ENCODE measurements around the gene SLC4A1. TPM values are rescaled to one million over a fixed set of nuclear protein-coding genes. Genes with fewer than 3 reads are reported as not detected.

SLC4A1 gene
- total and polyA plus RNA-seq, 10 donors = 0.04 to 315 (median 10.3) TPM

GRCh38 chr17:44210342-44211192 lies 57.4 kb downstream of the SLC4A1 start:
- H3K36me3 ChIP-seq = peaks cover 0 to 96% (median 83%) of the 10 kb centered on the region in 6 donors
- H3K4me1 ChIP-seq = peaks cover 19 to 75% (median 43%) of the 10 kb centered on the region in 6 donors
- no peaks in the 10 kb centered on the region for H3K9me3 ChIP-seq
- WGBS, 5 donors = 17 to 35% (median 29%) methylated on average over 34 to 64 of the region's 64 CpGs
- peak overlapping the region in 5 of 8 donors; percentile 1 to 48 (median 10) for H3K4me3 ChIP-seq
- TF ChIP-seq POLR2AphosphoS5 (IDR thresholded peaks at IDR 0.05) (peak; percentile 85 to 93 (median 86)), POLR2A (IDR thresholded peaks at IDR 0.05) (no peak), CTCF (IDR thresholded peaks at IDR 0.05 in 8 of 11, conservative IDR thresholded peaks at IDR 0.05 in 3 of 11) (peak; percentile 98 to 100 (median 99))
- no peaks in the 10 kb centered on the region for H3K27me3 ChIP-seq (replicated peaks in 1 of 7)
- intact Hi-C loops (cut with DNase I; ENCODE audit: low total_unique reads) = no loop called here
- peak overlapping the region in 7 of 8 donors; percentile 41 to 79 (median 62) for H3K27ac ChIP-seq
- DNase-seq = peak; percentile 99

GRCh38 chr17:44209786-44210341 lies 58.1 kb downstream of the SLC4A1 start:
- Histone ChIP-seq H3K4me1 (peaks cover 15 to 68% (median 36%) of the 10 kb centered on the region in 6 donors), H3K27ac (peak overlapping the region in 5 of 8 donors; percentile 49 to 79 (median 67)), H3K27me3 (replicated peaks in 1 of 7) (no peaks in the 10 kb centered on the region), H3K9me3 (no peaks in the 10 kb centered on the region), H3K4me3 (peak overlapping the region in 4 of 8 donors; percentile 1 to 48 (median 10)), H3K36me3 (peaks cover 0 to 89% (median 76%) of the 10 kb centered on the region in 6 donors)
- WGBS, 5 donors = 56 to 76% (median 63%) methylated on average over 11 of the region's 11 CpGs
- TF ChIP-seq CTCF (IDR thresholded peaks at IDR 0.05 in 8 of 11, conservative IDR thresholded peaks at IDR 0.05 in 3 of 11) (no peak), POLR2A (IDR thresholded peaks at IDR 0.05) (no peak), POLR2AphosphoS5 (IDR thresholded peaks at IDR 0.05) (no peak)
- DNase-seq = no peak
- intact Hi-C loops (cut with DNase I; ENCODE audit: low total_unique reads) = no loop called here

- no peaks in the 10 kb centered on the region for H3K9me3 ChIP-seq
- H3K27ac ChIP-seq = no peak overlapping the region
- H3K36me3 ChIP-seq = peaks cover 0 to 68% (median 58%) of the 10 kb centered on the region in 6 donors
- no peak for TF ChIP-seq POLR2AphosphoS5 (IDR thresholded peaks at IDR 0.05)
- no peak for TF ChIP-seq POLR2A (IDR thresholded peaks at IDR 0.05)
- no peak for TF ChIP-seq CTCF (IDR thresholded peaks at IDR 0.05 in 8 of 11, conservative IDR thresholded peaks at IDR 0.05 in 3 of 11)
- H3K4me3 ChIP-seq = no peak overlapping the region
- intact Hi-C loops (cut with DNase I; ENCODE audit: low total_unique reads) = no loop called here
- DNase-seq = no peak
- 83 to 93% (median 86%) methylated on average over 5 of the region's 5 CpGs for WGBS, 5 donors
- no peaks in the 10 kb centered on the region for H3K27me3 ChIP-seq (replicated peaks in 1 of 7)
- H3K4me1 ChIP-seq = peaks cover 14 to 67% (median 41%) of the 10 kb centered on the region in 6 donors
These were observed 60.2 kb downstream of the SLC4A1 start for GRCh38 chr17:44207743-44208142.

DNA sequence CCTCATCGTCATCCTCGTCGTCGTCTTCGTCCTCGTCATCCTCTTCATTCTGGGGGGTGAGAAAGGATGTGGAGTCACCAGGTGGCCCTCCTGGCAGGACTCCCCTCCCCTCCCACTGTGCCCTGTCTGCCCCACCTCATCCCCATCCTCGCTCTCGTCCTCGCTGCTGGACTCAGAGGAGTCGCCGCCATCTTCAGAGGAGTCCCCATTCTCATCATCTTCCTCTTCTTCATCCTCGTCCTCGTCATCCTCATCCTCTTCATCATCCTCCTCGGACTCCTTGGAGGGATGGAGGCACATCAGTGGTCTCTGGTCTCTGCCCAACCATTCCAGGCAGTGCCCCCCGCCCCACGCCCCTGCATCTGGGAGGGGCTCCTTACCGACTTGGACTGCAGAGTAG lies 60.6 kb downstream of the SLC4A1 start:
- Histone ChIP-seq H3K4me3 (no peak overlapping the region), H3K27ac (no peak overlapping the region), H3K27me3 (replicated peaks in 1 of 7) (no peaks in the 10 kb centered on the region), H3K36me3 (peaks cover 0 to 64% (median 54%) of the 10 kb centered on the region in 6 donors), H3K4me1 (peaks cover 14 to 65% (median 40%) of the 10 kb centered on the region in 6 donors), H3K9me3 (no peaks in the 10 kb centered on the region)
- 89 to 96% (median 92%) methylated on average over 12 to 17 of the region's 17 CpGs for WGBS, 5 donors
- intact Hi-C loops (cut with DNase I; ENCODE audit: low total_unique reads) = no loop called here
- DNase-seq = no peak
- TF ChIP-seq POLR2A (IDR thresholded peaks at IDR 0.05) (no peak), POLR2AphosphoS5 (IDR thresholded peaks at IDR 0.05) (no peak), CTCF (IDR thresholded peaks at IDR 0.05 in 8 of 11, conservative IDR thresholded peaks at IDR 0.05 in 3 of 11) (no peak)

All from spleen (tissue), 11 donors.